Stimulated activated CD4-positive, alpha-beta T cell treated with anti-CD3 and anti-CD28 coated beads, Interleukin-15, amount 100 ng/mL, for 24 hours (primary cell): ENCODE data around the gene THUMPD1.
A peak's percentile ranks its signal among the peaks of the same experiment; 100 is the strongest.

Experiments
- DNase-seq: peaks from one replicate; pipeline ENCODE4 v3.0.0-alpha.2; 2020

Gene THUMPD1

DNA sequence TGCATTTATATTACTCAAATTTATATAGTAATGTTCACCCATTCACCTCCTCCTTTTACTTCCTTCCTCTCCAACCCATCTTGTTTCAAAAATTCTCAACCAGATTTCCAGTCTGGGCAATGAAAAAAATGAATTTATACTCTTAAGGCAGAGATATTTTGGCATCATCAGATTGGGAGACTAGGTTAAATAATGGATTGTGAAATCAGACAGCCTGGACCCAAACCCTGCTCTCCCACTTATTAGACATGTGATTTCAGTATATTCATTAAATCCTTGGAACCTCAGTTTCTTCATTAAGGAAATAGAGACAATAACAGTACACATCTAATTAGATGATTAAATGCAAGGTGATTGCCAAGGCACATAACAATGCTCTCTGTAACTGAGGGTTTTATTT is 52.0 kb downstream of the THUMPD1 start:
- no peak for DNase-seq

DNA sequence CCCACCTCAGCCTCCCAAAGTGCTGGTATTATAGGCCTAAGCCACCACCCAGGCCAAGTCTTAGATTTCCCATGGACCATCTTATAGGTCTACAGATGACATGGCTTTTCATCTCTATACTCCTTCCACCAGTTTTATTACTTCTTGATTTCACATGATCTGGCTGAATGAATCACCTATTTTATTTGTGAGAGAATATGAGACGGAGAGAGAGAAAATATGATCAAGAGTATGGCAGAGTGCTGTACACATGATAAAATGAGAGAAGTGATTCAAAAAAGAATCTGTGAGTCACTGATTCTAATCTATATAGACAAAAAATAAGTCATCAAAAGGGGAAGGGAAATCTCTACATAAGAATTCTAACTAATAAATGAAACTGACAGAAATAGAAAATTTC is 57.8 kb downstream of the THUMPD1 start:
- DNase-seq, result peak; percentile 22
